HepG2 (cell line): Measurements from ENCODE around the gene EXOC7. TPM values are rescaled to one million over a fixed set of nuclear protein-coding genes. Genes with fewer than 3 reads are reported as not detected.

Source experiments
- CENPT ChIP-seq: sonication (generic); formaldehyde crosslinking; IDR thresholded peaks from 2 replicates; pipeline ENCODE4 v1.8.0; 2022; ENCODE audit warnings: low read depth, mild to moderate bottlenecking, moderate library complexity, missing genetic modification reagents
- GZF1 ChIP-seq: sonication (generic); formaldehyde crosslinking; IDR thresholded peaks from 2 replicates; pipeline ENCODE4 v1.5.1; 2020; ENCODE audit warnings: mild to moderate bottlenecking, missing genetic modification reagents
- HIVEP1 ChIP-seq: sonication (generic); formaldehyde crosslinking; IDR thresholded peaks from 2 replicates; pipeline ENCODE4 v1.4.0; 2020; ENCODE audit warnings: mild to moderate bottlenecking, missing genetic modification reagents
- MAZ ChIP-seq, 2 experiments: sonication (generic) in 1 of 2; formaldehyde crosslinking in 1 of 2; IDR thresholded peaks; 2 replicates each; pipeline versions ENCODE4 v1.5.0 to v1.6.1; 2012 to 2020; ENCODE audit warnings: low read depth in 2 of 2, mild to moderate bottlenecking in 2 of 2, borderline replicate concordance in 1 of 2, improper control_type of control experiment in 1 of 2, low read length in 1 of 2, missing genetic modification reagents in 1 of 2, moderate library complexity in 1 of 2
- NONO ChIP-seq, 2 experiments: fragments of 450-650 bp in 1 of 2; sonication (generic) in 1 of 2; formaldehyde crosslinking in 1 of 2; IDR thresholded peaks in 1 of 2; conservative IDR thresholded peaks in 1 of 2; 2 replicates each; pipeline versions ENCODE4 v1.6.1 to v1.8.0; 2017 to 2022; ENCODE audit warnings: mild to moderate bottlenecking in 1 of 2, missing genetic modification reagents in 1 of 2, moderate library complexity in 1 of 2
- PHF8 ChIP-seq: sonication (generic); formaldehyde crosslinking; IDR thresholded peaks from 2 replicates; pipeline ENCODE4 v1.5.0; 2020; ENCODE audit warnings: missing genetic modification reagents
- XBP1 ChIP-seq: sonication (generic); formaldehyde crosslinking; IDR thresholded peaks from 2 replicates; pipeline ENCODE4 v1.5.0; 2020; ENCODE audit warnings: missing genetic modification reagents
- ZNF121 ChIP-seq: sonication (generic); formaldehyde crosslinking; IDR thresholded peaks from 2 replicates; pipeline ENCODE4 v1.5.0; 2020; ENCODE audit warnings: mild to moderate bottlenecking, missing genetic modification reagents
- ZNF253 ChIP-seq: sonication (generic); formaldehyde crosslinking; IDR thresholded peaks from 2 replicates; pipeline ENCODE4 v1.8.0; 2022; ENCODE audit warnings: mild to moderate bottlenecking, missing genetic modification reagents, borderline replicate concordance
- polyA plus RNA-seq, 8 experiments: library from polyadenylated mRNA; depleted of rRNA in 3 of 8; stranded (reverse) in 7 of 8; unstranded in 1 of 8; fragments of >200 nt; fragmentation: Illumina TruSeq in 4 of 8; extraction: Trizol in 4 of 8; gene quantifications; 2 replicates each; pipeline versions ENCODE4 v1.2.1 to v1.2.3, GENCODE V29; 2011 to 2016; ENCODE audit warnings: low read depth in 4 of 8, missing spikeins in 1 of 8, mixed read lengths in 1 of 8; ENCODE audit not compliant: insufficient read depth in 1 of 8
- total RNA-seq, 5 experiments: library from RNA; depleted of rRNA; stranded (reverse); fragments of >200 nt; fragmentation: Illumina TruSeq; extraction: Trizol; gene quantifications; 2 replicates each; pipeline ENCODE4 v1.2.3, GENCODE V29; 2016; ENCODE audit warnings: low read depth in 1 of 5
- TF ChIP-seq, protein P1 (sequence below): IDR thresholded peaks from 2 replicates; pipeline ENCODE4 v1.6.1; 2016; ENCODE audit warnings: missing compliant biosample characterization, missing genetic modification reagents, borderline replicate concordance
- TF ChIP-seq, protein P2 (sequence below): sonication (generic); formaldehyde crosslinking; IDR thresholded peaks from 2 replicates; pipeline ENCODE4 v1.4.0; 2020; ENCODE audit warnings: low read depth, missing genetic modification reagents
- TF ChIP-seq, protein P3 (sequence below): sonication (generic); formaldehyde crosslinking; IDR thresholded peaks from 2 replicates; pipeline ENCODE4 v1.5.0; 2020; ENCODE audit warnings: mild to moderate bottlenecking, missing genetic modification reagents
- TF ChIP-seq, protein P4 (sequence below): sonication (generic); formaldehyde crosslinking; IDR thresholded peaks from 2 replicates; pipeline ENCODE4 v1.5.1; 2020; ENCODE audit warnings: mild to moderate bottlenecking, missing genetic modification reagents, borderline replicate concordance

Gene EXOC7
- total and polyA plus RNA-seq, 2 of the 13 experiments (the other 11 are each of a cell fraction or from before 2014, with no cell fraction given), result 86.9 to 116 TPM

DNA sequence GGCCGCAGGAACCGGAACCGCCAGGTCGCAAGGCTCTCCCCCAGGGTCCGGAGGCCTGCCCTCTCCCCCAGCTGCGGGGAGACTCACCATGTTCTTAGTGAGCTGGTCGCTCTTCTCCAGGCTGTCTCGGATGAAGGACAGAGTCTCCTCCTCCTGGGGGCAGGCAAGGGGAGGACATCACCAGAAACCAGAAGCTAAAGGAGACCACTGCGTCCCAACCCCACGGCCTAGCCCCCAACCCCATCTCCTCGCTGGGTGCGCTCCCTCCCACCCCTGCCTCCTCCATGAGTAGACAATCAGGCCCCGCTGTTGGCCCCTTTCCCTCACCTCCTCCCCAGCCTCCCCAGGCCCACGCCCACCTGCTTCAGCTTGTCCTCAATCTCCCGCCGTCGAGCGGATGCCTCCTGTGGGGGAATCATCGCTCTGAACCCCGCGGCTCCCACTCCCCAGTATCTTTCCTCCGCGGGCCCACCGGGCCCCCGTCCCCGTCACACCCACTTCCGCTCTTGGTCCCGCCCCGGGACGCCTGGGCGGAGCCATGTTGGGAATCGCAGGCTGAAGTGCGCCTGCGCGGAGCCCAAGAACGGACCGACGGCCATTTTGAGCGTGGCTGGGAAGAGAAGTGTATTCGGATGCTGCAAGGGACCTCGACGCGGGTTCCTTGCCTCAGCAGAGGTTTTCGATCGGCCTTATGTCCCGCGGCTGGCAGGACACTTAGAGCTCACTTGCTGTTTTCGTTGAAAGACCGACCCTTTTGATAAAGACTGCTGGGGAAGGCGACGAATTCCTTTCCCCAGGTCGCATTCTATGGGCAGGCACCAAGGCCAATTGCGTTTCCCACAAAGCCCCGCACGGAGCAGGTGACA lies at the start of gene EXOC7 (continued):
- TF ChIP-seq, protein P1, sequence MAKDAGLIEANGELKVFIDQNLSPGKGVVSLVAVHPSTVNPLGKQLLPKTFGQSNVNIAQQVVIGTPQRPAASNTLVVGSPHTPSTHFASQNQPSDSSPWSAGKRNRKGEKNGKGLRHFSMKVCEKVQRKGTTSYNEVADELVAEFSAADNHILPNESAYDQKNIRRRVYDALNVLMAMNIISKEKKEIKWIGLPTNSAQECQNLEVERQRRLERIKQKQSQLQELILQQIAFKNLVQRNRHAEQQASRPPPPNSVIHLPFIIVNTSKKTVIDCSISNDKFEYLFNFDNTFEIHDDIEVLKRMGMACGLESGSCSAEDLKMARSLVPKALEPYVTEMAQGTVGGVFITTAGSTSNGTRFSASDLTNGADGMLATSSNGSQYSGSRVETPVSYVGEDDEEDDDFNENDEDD (CRISPR knock-in tag), result peak; percentile 65; the same call in 1 of the 2 replicates
- TF ChIP-seq ZNF253 (CRISPR knock-in tag) (peak; percentile 47; the same call in 1 of the 2 replicates), ZNF121 (CRISPR knock-in tag) (0 out of 2 replicates have a peak, but pooled peaks have one; percentile 40), GZF1 (CRISPR knock-in tag) (no peak), MAZ (IDR thresholded peaks at IDR 0.05; ENCODE audit: borderline replicate concordance, low read depth, low read length) (peak; percentile 61), MAZ (CRISPR knock-in tag; IDR thresholded peaks at IDR 0.05; ENCODE audit: low read depth) (peak; percentile 68), HIVEP1 (peak; percentile 82), XBP1 (CRISPR knock-in tag) (no peak), NONO (IDR thresholded peaks at IDR 0.05) (no peak), NONO (CRISPR knock-in tag; conservative IDR thresholded peaks at IDR 0.05) (peak; percentile 38), PHF8 (peak; percentile 97), CENPT (no peak)
- TF ChIP-seq, protein P2, sequence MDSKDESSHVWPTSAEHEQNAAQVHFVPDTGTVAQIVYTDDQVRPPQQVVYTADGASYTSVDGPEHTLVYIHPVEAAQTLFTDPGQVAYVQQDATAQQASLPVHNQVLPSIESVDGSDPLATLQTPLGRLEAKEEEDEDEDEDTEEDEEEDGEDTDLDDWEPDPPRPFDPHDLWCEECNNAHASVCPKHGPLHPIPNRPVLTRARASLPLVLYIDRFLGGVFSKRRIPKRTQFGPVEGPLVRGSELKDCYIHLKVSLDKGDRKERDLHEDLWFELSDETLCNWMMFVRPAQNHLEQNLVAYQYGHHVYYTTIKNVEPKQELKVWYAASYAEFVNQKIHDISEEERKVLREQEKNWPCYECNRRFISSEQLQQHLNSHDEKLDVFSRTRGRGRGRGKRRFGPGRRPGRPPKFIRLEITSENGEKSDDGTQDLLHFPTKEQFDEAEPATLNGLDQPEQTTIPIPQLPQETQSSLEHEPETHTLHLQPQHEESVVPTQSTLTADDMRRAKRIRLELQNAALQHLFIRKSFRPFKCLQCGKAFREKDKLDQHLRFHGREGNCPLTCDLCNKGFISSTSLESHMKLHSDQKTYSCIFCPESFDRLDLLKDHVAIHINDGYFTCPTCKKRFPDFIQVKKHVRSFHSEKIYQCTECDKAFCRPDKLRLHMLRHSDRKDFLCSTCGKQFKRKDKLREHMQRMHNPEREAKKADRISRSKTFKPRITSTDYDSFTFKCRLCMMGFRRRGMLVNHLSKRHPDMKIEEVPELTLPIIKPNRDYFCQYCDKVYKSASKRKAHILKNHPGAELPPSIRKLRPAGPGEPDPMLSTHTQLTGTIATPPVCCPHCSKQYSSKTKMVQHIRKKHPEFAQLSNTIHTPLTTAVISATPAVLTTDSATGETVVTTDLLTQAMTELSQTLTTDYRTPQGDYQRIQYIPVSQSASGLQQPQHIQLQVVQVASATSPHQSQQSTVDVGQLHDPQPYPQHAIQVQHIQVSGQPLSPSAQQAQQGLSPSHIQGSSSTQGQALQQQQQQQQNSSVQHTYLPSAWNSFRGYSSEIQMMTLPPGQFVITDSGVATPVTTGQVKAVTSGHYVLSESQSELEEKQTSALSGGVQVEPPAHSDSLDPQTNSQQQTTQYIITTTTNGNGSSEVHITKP (CRISPR knock-in tag), result 0 out of 2 replicates have a peak, but pooled peaks have one; percentile 40
- TF ChIP-seq, protein P3, sequence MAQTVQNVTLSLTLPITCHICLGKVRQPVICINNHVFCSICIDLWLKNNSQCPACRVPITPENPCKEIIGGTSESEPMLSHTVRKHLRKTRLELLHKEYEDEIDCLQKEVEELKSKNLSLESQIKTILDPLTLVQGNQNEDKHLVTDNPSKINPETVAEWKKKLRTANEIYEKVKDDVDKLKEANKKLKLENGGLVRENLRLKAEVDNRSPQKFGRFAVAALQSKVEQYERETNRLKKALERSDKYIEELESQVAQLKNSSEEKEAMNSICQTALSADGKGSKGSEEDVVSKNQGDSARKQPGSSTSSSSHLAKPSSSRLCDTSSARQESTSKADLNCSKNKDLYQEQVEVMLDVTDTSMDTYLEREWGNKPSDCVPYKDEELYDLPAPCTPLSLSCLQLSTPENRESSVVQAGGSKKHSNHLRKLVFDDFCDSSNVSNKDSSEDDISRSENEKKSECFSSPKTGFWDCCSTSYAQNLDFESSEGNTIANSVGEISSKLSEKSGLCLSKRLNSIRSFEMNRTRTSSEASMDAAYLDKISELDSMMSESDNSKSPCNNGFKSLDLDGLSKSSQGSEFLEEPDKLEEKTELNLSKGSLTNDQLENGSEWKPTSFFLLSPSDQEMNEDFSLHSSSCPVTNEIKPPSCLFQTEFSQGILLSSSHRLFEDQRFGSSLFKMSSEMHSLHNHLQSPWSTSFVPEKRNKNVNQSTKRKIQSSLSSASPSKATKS (CRISPR knock-in tag), result no peak
- TF ChIP-seq, protein P4, sequence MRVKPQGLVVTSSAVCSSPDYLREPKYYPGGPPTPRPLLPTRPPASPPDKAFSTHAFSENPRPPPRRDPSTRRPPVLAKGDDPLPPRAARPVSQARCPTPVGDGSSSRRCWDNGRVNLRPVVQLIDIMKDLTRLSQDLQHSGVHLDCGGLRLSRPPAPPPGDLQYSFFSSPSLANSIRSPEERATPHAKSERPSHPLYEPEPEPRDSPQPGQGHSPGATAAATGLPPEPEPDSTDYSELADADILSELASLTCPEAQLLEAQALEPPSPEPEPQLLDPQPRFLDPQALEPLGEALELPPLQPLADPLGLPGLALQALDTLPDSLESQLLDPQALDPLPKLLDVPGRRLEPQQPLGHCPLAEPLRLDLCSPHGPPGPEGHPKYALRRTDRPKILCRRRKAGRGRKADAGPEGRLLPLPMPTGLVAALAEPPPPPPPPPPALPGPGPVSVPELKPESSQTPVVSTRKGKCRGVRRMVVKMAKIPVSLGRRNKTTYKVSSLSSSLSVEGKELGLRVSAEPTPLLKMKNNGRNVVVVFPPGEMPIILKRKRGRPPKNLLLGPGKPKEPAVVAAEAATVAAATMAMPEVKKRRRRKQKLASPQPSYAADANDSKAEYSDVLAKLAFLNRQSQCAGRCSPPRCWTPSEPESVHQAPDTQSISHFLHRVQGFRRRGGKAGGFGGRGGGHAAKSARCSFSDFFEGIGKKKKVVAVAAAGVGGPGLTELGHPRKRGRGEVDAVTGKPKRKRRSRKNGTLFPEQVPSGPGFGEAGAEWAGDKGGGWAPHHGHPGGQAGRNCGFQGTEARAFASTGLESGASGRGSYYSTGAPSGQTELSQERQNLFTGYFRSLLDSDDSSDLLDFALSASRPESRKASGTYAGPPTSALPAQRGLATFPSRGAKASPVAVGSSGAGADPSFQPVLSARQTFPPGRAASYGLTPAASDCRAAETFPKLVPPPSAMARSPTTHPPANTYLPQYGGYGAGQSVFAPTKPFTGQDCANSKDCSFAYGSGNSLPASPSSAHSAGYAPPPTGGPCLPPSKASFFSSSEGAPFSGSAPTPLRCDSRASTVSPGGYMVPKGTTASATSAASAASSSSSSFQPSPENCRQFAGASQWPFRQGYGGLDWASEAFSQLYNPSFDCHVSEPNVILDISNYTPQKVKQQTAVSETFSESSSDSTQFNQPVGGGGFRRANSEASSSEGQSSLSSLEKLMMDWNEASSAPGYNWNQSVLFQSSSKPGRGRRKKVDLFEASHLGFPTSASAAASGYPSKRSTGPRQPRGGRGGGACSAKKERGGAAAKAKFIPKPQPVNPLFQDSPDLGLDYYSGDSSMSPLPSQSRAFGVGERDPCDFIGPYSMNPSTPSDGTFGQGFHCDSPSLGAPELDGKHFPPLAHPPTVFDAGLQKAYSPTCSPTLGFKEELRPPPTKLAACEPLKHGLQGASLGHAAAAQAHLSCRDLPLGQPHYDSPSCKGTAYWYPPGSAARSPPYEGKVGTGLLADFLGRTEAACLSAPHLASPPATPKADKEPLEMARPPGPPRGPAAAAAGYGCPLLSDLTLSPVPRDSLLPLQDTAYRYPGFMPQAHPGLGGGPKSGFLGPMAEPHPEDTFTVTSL (CRISPR knock-in tag), result peak; percentile 68; the same call in 1 of the 2 replicates
